Hepatocyte (in vitro differentiated cells): Measurements from ENCODE around the gene PCID2. TPM values are rescaled to one million over a fixed set of nuclear protein-coding genes. Genes with fewer than 3 reads are reported as not detected.

Experiments
- DNase-seq: peaks from one replicate; pipeline ENCODE4 v3.0.0-alpha.2; 2016; ENCODE audit warnings: low spot score
- H2AFZ ChIP-seq: fragments of 200-600 bp; sonication (generic); 2 replicates; pipeline ENCODE4 v1.6.0; 2016; ENCODE audit warnings: antibody characterized with exemption, mild to moderate bottlenecking
- H3K27ac ChIP-seq: fragments of 200-600 bp; sonication (generic); 2 replicates; pipeline ENCODE4 v1.5.1; 2016; ENCODE audit warnings: mild to moderate bottlenecking
- H3K27me3 ChIP-seq: fragments of 200-600 bp; sonication (generic); 2 replicates; pipeline ENCODE4 v1.6.1; 2016
- H3K36me3 ChIP-seq: fragments of 200-600 bp; sonication (generic); replicated peaks from 2 replicates; pipeline ENCODE4 v1.5.1; 2016; ENCODE audit warnings: low read depth; ENCODE audit not compliant: insufficient read depth
- H3K4me1 ChIP-seq: fragments of 200-600 bp; sonication (generic); 2 replicates; pipeline ENCODE4 v1.5.1; 2016; ENCODE audit warnings: mild to moderate bottlenecking, moderate library complexity; ENCODE audit not compliant: insufficient read depth
- H3K4me2 ChIP-seq: fragments of 200-600 bp; sonication (generic); 2 replicates; pipeline ENCODE4 v1.6.0; 2016
- H3K4me3 ChIP-seq: fragments of 200-600 bp; sonication (generic); 2 replicates; pipeline ENCODE4 v1.5.1; 2016; ENCODE audit warnings: mild to moderate bottlenecking
- H3K79me2 ChIP-seq: fragments of 200-600 bp; sonication (generic); 2 replicates; pipeline ENCODE4 v1.6.0; 2017; ENCODE audit warnings: mild to moderate bottlenecking
- H3K9me2 ChIP-seq: fragments of 200-600 bp; sonication (generic); replicated peaks from 2 replicates; pipeline ENCODE4 v1.6.0; 2017; ENCODE audit warnings: mild to moderate bottlenecking; ENCODE audit not compliant: insufficient read depth
- H3K9me3 ChIP-seq: fragments of 200-600 bp; sonication (generic); 2 replicates; pipeline ENCODE4 v1.5.1; 2016; ENCODE audit warnings: low read depth, mild to moderate bottlenecking
- H4K20me1 ChIP-seq: fragments of 200-600 bp; sonication (generic); 2 replicates; pipeline ENCODE4 v1.6.0; 2016; ENCODE audit warnings: mild to moderate bottlenecking; ENCODE audit not compliant: insufficient read depth, poor library complexity, severe bottlenecking
- CTCF ChIP-seq: fragments of 200-600 bp; sonication (generic); IDR thresholded peaks from 2 replicates; pipeline ENCODE4 v1.5.1; 2016; ENCODE audit warnings: antibody characterized with exemption, mild to moderate bottlenecking; ENCODE audit not compliant: poor library complexity
- EZH2 ChIP-seq: fragments of 200-600 bp; sonication (generic); IDR thresholded peaks from 2 replicates; pipeline ENCODE4 v1.6.1; 2016; ENCODE audit warnings: antibody characterized with exemption, mild to moderate bottlenecking, borderline replicate concordance
- EZH2phosphoT487 ChIP-seq: fragments of 200-600 bp; sonication (generic); IDR thresholded peaks from one replicate; pipeline ENCODE4 v1.6.1; 2018; ENCODE audit warnings: antibody characterized with exemption, mild to moderate bottlenecking, low read depth, moderate library complexity; ENCODE audit not compliant: unreplicated experiment, severe bottlenecking
- WGBS: methylation state at CpG from one replicate; pipeline ENCODE4 v1.1.6; 2016; ENCODE audit warnings: low lambda C conversion rate; ENCODE audit errors: missing lambda C conversion rate; 5-methylcytosine and 5-hydroxymethylcytosine counted together
- polyA plus RNA-seq: library from polyadenylated mRNA; unstranded; fragments of >200 nt; fragmentation: Nextera tagmentation; extraction: Ambion mirVana; gene quantifications from 2 replicates; pipeline ENCODE4 v1.2.1, GENCODE V29; 2016
- total RNA-seq: library from RNA; depleted of rRNA; stranded (reverse); fragments of >200 nt; gene quantifications from 2 replicates; pipeline ENCODE4 v1.2.3, GENCODE V29; 2014

Gene PCID2
- total and polyA plus RNA-seq, 2 experiments from 2014 or later, result 47.5 to 55.4 TPM

GRCh38 chr13:113187263-113187669, 21.2 kb downstream of the PCID2 start:
- H3K4me2 ChIP-seq, result no peak overlapping the region
- TF ChIP-seq CTCF, result no peak
- TF ChIP-seq EZH2, result no peak
- no peak for TF ChIP-seq EZH2phosphoT487

GRCh38 chr13:113186061-113186900, 22.2 kb downstream of the PCID2 start:
- Histone ChIP-seq H3K27me3 (no peaks in the 10 kb centered on the region), H3K4me3 (no peak overlapping the region), H3K4me2 (no peak overlapping the region), H3K36me3 (peaks cover 5% of the 10 kb centered on the region), H3K79me2 (peaks cover 5% of the 10 kb centered on the region), H3K27ac (peak overlapping the region; percentile 80), H2AFZ (no peak overlapping the region), H4K20me1 (no peaks in the 10 kb centered on the region), H3K9me3 (no peaks in the 10 kb centered on the region), H3K4me1 (no peaks in the 10 kb centered on the region), H3K9me2 (no peaks in the 10 kb centered on the region)
- WGBS, result 83% methylated on average over 13 of the region's 13 CpGs
- TF ChIP-seq EZH2phosphoT487, result no peak
- TF ChIP-seq CTCF, result no peak
- TF ChIP-seq EZH2, result no peak
- DNase-seq, result no peak

More at GRCh38 chr13:113187263-113187669, 21.2 kb downstream of the PCID2 start:
- Histone ChIP-seq H3K9me2 (no peaks in the 10 kb centered on the region), H3K27me3 (no peaks in the 10 kb centered on the region), H3K9me3 (no peaks in the 10 kb centered on the region), H3K36me3 (peaks cover 5% of the 10 kb centered on the region), H3K4me3 (no peak overlapping the region), H3K4me1 (no peaks in the 10 kb centered on the region), H3K79me2 (peaks cover 5% of the 10 kb centered on the region), H3K27ac (peak overlapping the region; percentile 80), H2AFZ (no peak overlapping the region), H4K20me1 (no peaks in the 10 kb centered on the region)
- DNase-seq, result peak; percentile 84
- 71% methylated on average over 9 of the region's 9 CpGs for WGBS

GRCh38 chr13:113184568-113185440, 23.7 kb downstream of the PCID2 start:
- no peaks in the 10 kb centered on the region for H3K27me3 ChIP-seq
- H3K79me2 ChIP-seq, result peaks cover 5% of the 10 kb centered on the region
- H3K9me2 ChIP-seq, result no peaks in the 10 kb centered on the region
- WGBS, result 95% methylated on average over 22 of the region's 22 CpGs
- H4K20me1 ChIP-seq, result no peaks in the 10 kb centered on the region
- H3K27ac ChIP-seq, result no peak overlapping the region
- no peaks in the 10 kb centered on the region for H3K9me3 ChIP-seq
- no peak overlapping the region for H3K4me2 ChIP-seq
- H3K4me1 ChIP-seq, result no peaks in the 10 kb centered on the region
- no peak for DNase-seq
- TF ChIP-seq EZH2 (no peak), CTCF (no peak), EZH2phosphoT487 (no peak)
- no peak overlapping the region for H3K4me3 ChIP-seq
- H3K36me3 ChIP-seq, result peaks cover 5% of the 10 kb centered on the region
- H2AFZ ChIP-seq, result no peak overlapping the region
